ENCODE measurements around the gene CASQ1. TPM values are rescaled to one million over a fixed set of nuclear protein-coding genes. Genes with fewer than 3 reads are reported as not detected.

The CASQ1 gene
- total and polyA plus RNA-seq, 7 donors: 0.28 to 9.4 (median 1.5) TPM; not detected in 1

- H3K36me3 ChIP-seq: peaks cover 15 to 26% (median 21%) of the 10 kb centered on the region in 4 donors
- 74 to 78% methylated on average over 6 of the region's 6 CpGs for WGBS, 2 donors
These were observed 18.4 kb downstream of the CASQ1 start for GRCh38 chr1:160208557-160209320.

GRCh38 chr1:160209321-160210046, 19.1 kb downstream of the CASQ1 start:
- Histone ChIP-seq H3K36me3 (peaks cover 23 to 33% (median 28%) of the 10 kb centered on the region in 4 donors), H3K27ac (peak overlapping the region; percentile 29 to 99 (median 65)), H3K4me1 (peaks cover 0 to 62% (median 58%) of the 10 kb centered on the region in 4 donors), H3K4me3 (no peak overlapping the region), H3K9me3 (no peaks in the 10 kb centered on the region), H3K27me3 (no peaks in the 10 kb centered on the region)
- TF ChIP-seq POLR2AphosphoS5 (IDR thresholded peaks at IDR 0.05): peak in 1 of 4 donors; percentile 7
- TF ChIP-seq POLR2A (IDR thresholded peaks at IDR 0.05): no peak
- 66 to 68% methylated on average over 7 of the region's 7 CpGs for WGBS, 2 donors
- no peak for DNase-seq
- intact Hi-C loops (cut with DNase I): loop anchor here (5.0 kb wide), 3 partner anchors 43 to 133 kb away; partner anchors contain the start of genes ATP1A2, COPA and NCSTN

More at GRCh38 chr1:160208557-160209320, 18.4 kb downstream of the CASQ1 start:
- Histone ChIP-seq H3K27ac (peak overlapping the region; percentile 29 to 99 (median 96)), H3K27me3 (no peaks in the 10 kb centered on the region), H3K4me3 (no peak overlapping the region), H3K4me1 (peaks cover 0 to 65% (median 59%) of the 10 kb centered on the region in 4 donors), H3K9me3 (no peaks in the 10 kb centered on the region)
- no peak for DNase-seq
- intact Hi-C loops (cut with DNase I): loop anchor here (5.0 kb wide), 2 partner anchors 91 to 134 kb away; partner anchors contain the start of genes ATP1A2, COPA and NCSTN
- TF ChIP-seq POLR2AphosphoS5 (IDR thresholded peaks at IDR 0.05) (no peak), CTCF (IDR thresholded peaks at IDR 0.05) (no peak), POLR2A (IDR thresholded peaks at IDR 0.05) (no peak), EP300 (IDR thresholded peaks at IDR 0.05) (no peak)

- no peak for DNase-seq
These were observed 20.2 kb downstream of the CASQ1 start for GRCh38 chr1:160210561-160210960.

GRCh38 chr1:160211046-160211790, 20.8 kb downstream of the CASQ1 start:
- peaks cover 0 to 51% (median 49%) of the 10 kb centered on the region in 4 donors for H3K4me1 ChIP-seq
- no peak for TF ChIP-seq POLR2A (IDR thresholded peaks at IDR 0.05)
- no peak for TF ChIP-seq POLR2AphosphoS5 (IDR thresholded peaks at IDR 0.05)
- no peak for TF ChIP-seq CTCF (IDR thresholded peaks at IDR 0.05)
- no peak for TF ChIP-seq EP300 (IDR thresholded peaks at IDR 0.05)
- 85 to 87% methylated on average over 10 of the region's 10 CpGs for WGBS, 2 donors
- H3K9me3 ChIP-seq: no peaks in the 10 kb centered on the region
- H3K36me3 ChIP-seq: peaks cover 34 to 51% (median 41%) of the 10 kb centered on the region in 4 donors
- peak overlapping the region in 3 of 4 donors; percentile 16 to 99 (median 96) for H3K27ac ChIP-seq
- H3K4me3 ChIP-seq: no peak overlapping the region
- intact Hi-C loops (cut with DNase I): loop anchor here (5.0 kb wide), 1 partner anchor 41 kb away; no protein-coding TSS in a partner anchor
- H3K27me3 ChIP-seq: no peaks in the 10 kb centered on the region
- DNase-seq: no peak

More at GRCh38 chr1:160210561-160210960, 20.2 kb downstream of the CASQ1 start:
- H3K4me3 ChIP-seq: no peak overlapping the region
- WGBS, 2 donors: 82% methylated on average over 5 of the region's 5 CpGs
- peaks cover 29 to 44% (median 36%) of the 10 kb centered on the region in 4 donors for H3K36me3 ChIP-seq
- no peaks in the 10 kb centered on the region for H3K9me3 ChIP-seq
- peak overlapping the region in 3 of 4 donors; percentile 16 to 99 (median 96) for H3K27ac ChIP-seq
- intact Hi-C loops (cut with DNase I): loop anchor here (5.0 kb wide), 1 partner anchor 42 kb away; no protein-coding TSS in a partner anchor
- no peaks in the 10 kb centered on the region for H3K27me3 ChIP-seq
- TF ChIP-seq CTCF (IDR thresholded peaks at IDR 0.05): no peak
- no peak for TF ChIP-seq POLR2A (IDR thresholded peaks at IDR 0.05)
- no peak for TF ChIP-seq POLR2AphosphoS5 (IDR thresholded peaks at IDR 0.05)
- TF ChIP-seq EP300 (IDR thresholded peaks at IDR 0.05): no peak
- peaks cover 0 to 56% (median 53%) of the 10 kb centered on the region in 4 donors for H3K4me1 ChIP-seq
